Fibroblast of peridontal ligament (primary cell): ENCODE results near the gene SLC25A27.
"Not testable (repeated sequence)": the region's sequence is repeated elsewhere in the genome, so short reads cannot be mapped to it uniquely, and the experiment has no call there.

ENCODE experiments used
- DNase-seq: peaks from one replicate; pipeline ENCODE4 v3.0.0-alpha.2; 2010; ENCODE audit errors: extremely low read depth

Gene SLC25A27

GRCh38 chr6:46652603-46653438 is at the start of gene SLC25A27, which contains the start of gene CYP39A1:
TSS of gene SLC25A27 (plus strand) at chr6:46652975. CDS start at chr6:46653193, 218 bp downstream.
TSS of gene CYP39A1 (minus strand) at chr6:46652818. CDS start at chr6:46652582, 236 bp downstream.
- peak; percentile 74 for DNase-seq

- no peak for DNase-seq
These were observed 47.5 kb upstream of the SLC25A27 start for GRCh38 chr6:46605091-46605797.

- no peak for DNase-seq
These were observed 46.4 kb upstream of the SLC25A27 start for GRCh38 chr6:46606338-46606737.

GRCh38 chr6:46610862-46611553 is 41.8 kb upstream of the SLC25A27 start:
- DNase-seq = peak; percentile 12

GRCh38 chr6:46612645-46613044 is 40.1 kb upstream of the SLC25A27 start:
- DNase-seq = no peak

GRCh38 chr6:46618726-46619125 is 34.0 kb upstream of the SLC25A27 start:
- no peak for DNase-seq

GRCh38 chr6:46626228-46626909 is 26.4 kb upstream of the SLC25A27 start:
- DNase-seq = peak; percentile 79

- DNase-seq = no peak
These were observed 25.8 kb upstream of the SLC25A27 start for GRCh38 chr6:46626976-46627375.

GRCh38 chr6:46628498-46628897 is 24.3 kb upstream of the SLC25A27 start:
- no peak for DNase-seq

GRCh38 chr6:46628976-46629375 is 23.8 kb upstream of the SLC25A27 start:
- DNase-seq = no peak

- DNase-seq = no peak
These were observed 23.1 kb upstream of the SLC25A27 start for GRCh38 chr6:46629691-46630090.

GRCh38 chr6:46632053-46632452 is 20.7 kb upstream of the SLC25A27 start:
- DNase-seq = no peak

GRCh38 chr6:46635462-46635861 is 17.3 kb upstream of the SLC25A27 start:
- no peak for DNase-seq

- peak; percentile 94 for DNase-seq
These were observed 15.6 kb upstream of the SLC25A27 start for GRCh38 chr6:46637145-46637544.

- no peak for DNase-seq
These were observed 14.8 kb upstream of the SLC25A27 start for GRCh38 chr6:46637933-46638332.

GRCh38 chr6:46638650-46639049 is 14.1 kb upstream of the SLC25A27 start:
- no peak for DNase-seq

GRCh38 chr6:46642928-46643751 is 9.6 kb upstream of the SLC25A27 start:
- no peak for DNase-seq

- no peak for DNase-seq
These were observed 7.5 kb upstream of the SLC25A27 start for GRCh38 chr6:46645265-46645664.

- DNase-seq = not testable (repeated sequence)
These were observed 4.7 kb upstream of the SLC25A27 start for GRCh38 chr6:46648108-46648507.

GRCh38 chr6:46648869-46649492 is 3.8 kb upstream of the SLC25A27 start:
- peak; percentile 11 for DNase-seq
